ENCODE measurements around the gene CRBN.

Gene CRBN

GRCh38 chr3:3179407-3180094, at the start of gene CRBN:
Gene CRBN, minus strand, starts transcription at chr3:3179691. Its CDS starts 4 bp downstream, at chr3:3179687.
- peak; percentile 83 to 93 for DNase-seq

- DNase-seq, result no peak
These were observed 48.1 kb upstream of the CRBN start for GRCh38 chr3:3227640-3228039.

- DNase-seq, result no peak
These were observed 42.0 kb upstream of the CRBN start for GRCh38 chr3:3221528-3221927.

GRCh38 chr3:3216401-3216800, 36.9 kb upstream of the CRBN start:
- no peak for DNase-seq

GRCh38 chr3:3212781-3213440, 33.4 kb upstream of the CRBN start:
- DNase-seq, result no peak

GRCh38 chr3:3209714-3210113, 30.2 kb upstream of the CRBN start:
- no peak for DNase-seq

- no peak for DNase-seq
These were observed 29.6 kb upstream of the CRBN start for GRCh38 chr3:3209057-3209456.

- DNase-seq, result no peak
These were observed 22.1 kb upstream of the CRBN start for GRCh38 chr3:3201611-3202010.

- DNase-seq, result peak; percentile 53 to 83
These were observed 21.2 kb upstream of the CRBN start for GRCh38 chr3:3200632-3201212.

- DNase-seq, result no peak
These were observed 19.8 kb upstream of the CRBN start for GRCh38 chr3:3199306-3199705.

GRCh38 chr3:3196148-3196861, 16.8 kb upstream of the CRBN start:
- DNase-seq, result peak in 1 of 2 donors; percentile 8

GRCh38 chr3:3194861-3195260, 15.4 kb upstream of the CRBN start:
- no peak for DNase-seq

- DNase-seq, result no peak
These were observed 12.8 kb upstream of the CRBN start for GRCh38 chr3:3192286-3192675.

- DNase-seq, result no peak
These were observed 12.3 kb upstream of the CRBN start for GRCh38 chr3:3191675-3192285.

- no peak for DNase-seq
These were observed 10.5 kb upstream of the CRBN start for GRCh38 chr3:3189961-3190360.

GRCh38 chr3:3189102-3189727, 9.7 kb upstream of the CRBN start:
- no peak for DNase-seq

GRCh38 chr3:3184876-3185275, 5.4 kb upstream of the CRBN start:
- DNase-seq, result no peak

- peak; percentile 60 to 85 for DNase-seq
These were observed 965 bp upstream of the CRBN start for GRCh38 chr3:3180456-3180855.

GRCh38 chr3:3178498-3179328, 778 bp downstream of the CRBN start:
- DNase-seq, result no peak

- DNase-seq, result no peak
These were observed 1.5 kb downstream of the CRBN start for GRCh38 chr3:3177861-3178497.

- DNase-seq, result peak in 1 of 2 donors; percentile 22
These were observed 6.9 kb downstream of the CRBN start for GRCh38 chr3:3172627-3173026.
